GM20000 (cell line): ENCODE measurements around the gene TMEM174.

Source experiments
- DNase-seq: peaks from one replicate; pipeline ENCODE4 v3.0.0; 2012; ENCODE audit warnings: low spot score
- CTCF ChIP-seq: IDR thresholded peaks from 2 replicates; pipeline ENCODE4 v1.5.1; 2012; ENCODE audit warnings: mild to moderate bottlenecking, control low read depth; ENCODE audit errors: extremely low read depth, missing control alignments

The TMEM174 gene

GRCh38 chr5:73172951-73173350, at the start of gene TMEM174:
TSS of gene TMEM174 (plus strand) at chr5:73173193. CDS start at chr5:73173244, 51 bp downstream.
- TF ChIP-seq CTCF = no peak
- DNase-seq = no peak

GRCh38 chr5:73125289-73125688, 47.7 kb upstream of the TMEM174 start:
- no peak for TF ChIP-seq CTCF
- no peak for DNase-seq

GRCh38 chr5:73126381-73126780, 46.6 kb upstream of the TMEM174 start:
- no peak for TF ChIP-seq CTCF
- DNase-seq = no peak

GRCh38 chr5:73126957-73127356, 46.0 kb upstream of the TMEM174 start:
- no peak for TF ChIP-seq CTCF

GRCh38 chr5:73129143-73129542, 43.9 kb upstream of the TMEM174 start:
- no peak for DNase-seq
- no peak for TF ChIP-seq CTCF

More at GRCh38 chr5:73126957-73127356, 46.0 kb upstream of the TMEM174 start:
- DNase-seq = no peak

- no peak for TF ChIP-seq CTCF
- DNase-seq = no peak
Measured at GRCh38 chr5:73130811-73131210, 42.2 kb upstream of the TMEM174 start.

GRCh38 chr5:73131711-73132425, 41.1 kb upstream of the TMEM174 start:
- TF ChIP-seq CTCF = no peak
- DNase-seq = no peak
